Stomach (tissue), 4 donors: ENCODE data around the gene DNAJC22.

Source experiments
- EP300 ChIP-seq: sonication (generic); formaldehyde crosslinking; IDR thresholded peaks from one replicate; pipeline ENCODE4 v1.6.1; 2017; ENCODE audit warnings: antibody characterized with exemption
- POLR2A ChIP-seq, 4 donors: fragments of 450-650 bp; IDR thresholded peaks; one replicate each; pipeline ENCODE4 v1.6.1; 2016; ENCODE audit warnings: antibody characterized with exemption in 4 of 4, control low read depth in 2 of 4, mild to moderate bottlenecking in 1 of 4, moderate library complexity in 1 of 4
- POLR2AphosphoS5 ChIP-seq, 3 donors: sonication (generic); formaldehyde crosslinking; IDR thresholded peaks; one replicate each; pipeline ENCODE4 v1.6.1; 2016; ENCODE audit warnings: antibody characterized with exemption in 3 of 3
- TF ChIP-seq, protein P1 (sequence below), 7 experiments: fragments of 450-650 bp in 4 of 7; fragments of 200-600 bp in 3 of 7; sonication (generic) in 3 of 7; IDR thresholded peaks; one replicate each; pipeline ENCODE4 v1.5.1; 2016 to 2019; ENCODE audit warnings: antibody characterized with exemption in 7 of 7, control low read depth in 2 of 7, mild to moderate bottlenecking in 1 of 7

DNA sequence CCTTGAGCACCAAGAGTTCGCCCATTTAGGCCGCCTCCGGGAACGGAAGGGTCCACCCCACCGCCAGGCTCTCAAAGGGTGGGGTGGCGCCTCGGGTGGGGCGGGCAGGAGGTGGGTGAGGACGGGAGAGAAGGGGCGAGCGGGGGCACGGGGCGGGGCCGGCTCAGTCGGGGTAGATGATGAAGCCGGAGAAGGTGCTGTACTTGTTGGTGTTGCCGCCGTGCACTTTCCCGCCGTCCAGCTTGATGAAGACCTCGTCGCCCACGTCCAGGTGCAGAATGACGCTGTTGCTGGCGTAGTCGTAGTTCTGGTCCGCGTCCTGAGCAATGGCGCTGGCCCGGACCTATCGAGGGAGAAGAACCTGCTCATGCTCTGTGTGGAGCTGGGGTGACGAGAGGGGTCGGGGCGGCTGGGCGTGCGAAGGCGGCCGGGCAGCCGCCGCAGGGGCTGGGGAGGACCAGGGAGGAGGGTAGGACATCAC lies 13.8 kb upstream of the DNAJC22 start:
- TF ChIP-seq POLR2A (IDR thresholded peaks at IDR 0.05) (no peak), POLR2AphosphoS5 (IDR thresholded peaks at IDR 0.05) (no peak), EP300 (no peak)
- TF ChIP-seq, protein P1, sequence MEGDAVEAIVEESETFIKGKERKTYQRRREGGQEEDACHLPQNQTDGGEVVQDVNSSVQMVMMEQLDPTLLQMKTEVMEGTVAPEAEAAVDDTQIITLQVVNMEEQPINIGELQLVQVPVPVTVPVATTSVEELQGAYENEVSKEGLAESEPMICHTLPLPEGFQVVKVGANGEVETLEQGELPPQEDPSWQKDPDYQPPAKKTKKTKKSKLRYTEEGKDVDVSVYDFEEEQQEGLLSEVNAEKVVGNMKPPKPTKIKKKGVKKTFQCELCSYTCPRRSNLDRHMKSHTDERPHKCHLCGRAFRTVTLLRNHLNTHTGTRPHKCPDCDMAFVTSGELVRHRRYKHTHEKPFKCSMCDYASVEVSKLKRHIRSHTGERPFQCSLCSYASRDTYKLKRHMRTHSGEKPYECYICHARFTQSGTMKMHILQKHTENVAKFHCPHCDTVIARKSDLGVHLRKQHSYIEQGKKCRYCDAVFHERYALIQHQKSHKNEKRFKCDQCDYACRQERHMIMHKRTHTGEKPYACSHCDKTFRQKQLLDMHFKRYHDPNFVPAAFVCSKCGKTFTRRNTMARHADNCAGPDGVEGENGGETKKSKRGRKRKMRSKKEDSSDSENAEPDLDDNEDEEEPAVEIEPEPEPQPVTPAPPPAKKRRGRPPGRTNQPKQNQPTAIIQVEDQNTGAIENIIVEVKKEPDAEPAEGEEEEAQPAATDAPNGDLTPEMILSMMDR (IDR thresholded peaks at IDR 0.05) = no peak
